HG03575 (cell line): ENCODE data around the gene NCSTN.

Source experiments
- ATAC-seq: cut with Tn5 transposase; IDR thresholded peaks from one replicate; pipeline ENCODE4 v1.9.1; 2021; ENCODE audit not compliant: unreplicated experiment, insufficient number of reproducible peaks, low FRiP score; ENCODE audit errors: extremely low read depth

Gene NCSTN

DNA sequence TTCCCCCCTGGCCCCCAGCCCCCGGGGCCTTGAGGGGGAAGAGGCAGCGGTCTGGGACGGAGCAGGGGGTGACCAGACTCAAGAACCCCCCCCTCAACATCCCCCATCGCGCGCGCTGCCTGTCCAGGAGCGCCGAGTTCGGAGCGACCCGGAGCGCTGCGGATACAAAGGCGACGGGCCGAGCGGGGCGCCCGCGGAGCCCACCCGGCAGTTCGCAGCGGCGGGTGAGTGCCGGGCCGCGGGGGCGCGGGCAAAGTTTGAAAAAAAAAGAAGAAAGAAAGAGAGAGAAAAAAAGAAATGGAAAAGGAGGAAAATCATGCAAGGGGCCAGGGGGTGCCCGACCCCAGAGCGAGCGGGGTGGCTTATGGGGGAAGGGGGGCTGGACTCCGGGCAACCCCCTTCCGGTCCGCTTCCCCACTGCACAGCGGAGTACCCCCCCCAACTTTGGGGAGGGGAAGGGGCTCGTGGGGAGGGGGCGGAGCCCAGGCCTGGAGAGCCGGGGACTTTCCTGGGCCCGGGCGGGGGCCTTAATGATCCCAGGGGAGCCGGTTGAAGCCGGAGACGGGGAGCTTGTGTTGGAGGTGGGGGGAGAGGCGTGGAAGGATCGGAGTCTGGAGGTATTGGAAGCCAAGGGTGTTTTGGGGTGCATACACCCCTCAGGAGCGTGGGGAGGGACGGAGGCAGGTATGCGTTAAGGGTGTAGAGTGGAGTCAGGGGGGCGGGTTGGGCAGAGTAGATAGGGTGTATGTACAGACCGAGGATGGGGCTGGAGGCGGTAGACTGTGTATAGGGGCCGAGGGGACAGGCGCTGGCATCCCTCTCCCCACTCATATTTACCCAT is 57.7 kb downstream of the NCSTN start:
- no peak for ATAC-seq

DNA sequence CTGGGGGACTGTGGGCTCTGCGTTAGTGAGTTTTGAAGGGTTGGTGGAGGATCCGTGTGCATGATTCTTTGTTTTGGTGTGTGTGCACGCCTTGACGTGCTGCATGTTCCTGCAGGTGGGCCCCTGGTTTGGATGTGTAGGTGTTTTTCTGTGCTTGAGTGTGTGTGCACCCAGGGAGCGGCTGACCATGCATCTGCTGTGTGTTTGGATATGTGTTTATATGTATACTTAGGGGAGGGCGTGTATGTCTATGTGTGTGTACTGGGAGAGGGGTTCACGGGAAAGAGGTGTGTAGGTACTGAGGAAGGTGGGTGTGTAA is 58.3 kb downstream of the NCSTN start:
- ATAC-seq = no peak

DNA sequence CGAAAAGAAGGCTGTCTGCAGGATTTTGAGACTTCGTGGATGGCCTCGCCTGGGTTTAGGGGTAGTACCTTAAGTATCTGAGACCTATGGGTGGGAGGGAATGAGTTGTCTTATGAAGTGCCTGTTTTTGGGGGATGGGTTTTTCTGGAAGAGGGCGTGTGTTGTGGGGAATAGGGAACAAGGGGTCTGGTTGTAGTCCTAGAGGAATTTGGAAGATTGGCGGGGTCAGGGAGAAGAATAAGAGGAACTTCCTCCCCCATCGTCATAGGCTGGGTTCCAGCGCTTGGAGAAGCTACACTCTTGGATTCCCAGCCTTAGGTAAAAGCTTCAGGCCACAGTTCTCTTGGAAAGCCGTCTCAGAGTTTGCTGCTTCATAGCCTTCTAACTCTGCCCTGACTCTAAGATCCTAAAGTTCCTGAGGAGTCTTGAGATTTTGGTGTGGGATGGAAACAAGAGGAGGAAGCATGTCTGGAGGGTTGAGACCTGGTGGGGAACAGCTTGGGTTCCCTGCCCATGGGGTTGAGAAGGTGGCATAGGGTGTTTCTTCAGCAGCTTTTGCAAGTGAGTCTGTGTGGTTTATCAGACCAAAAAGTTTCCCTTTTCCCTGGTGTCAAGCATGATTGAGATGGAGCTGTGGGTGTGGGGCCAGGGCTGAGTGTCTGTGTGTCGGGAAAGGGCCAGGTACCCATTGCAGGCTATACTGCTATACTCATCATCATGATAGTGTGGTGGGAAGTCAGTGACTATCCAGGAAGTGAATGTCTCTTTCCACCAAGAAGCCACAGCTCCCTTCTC is 59.0 kb downstream of the NCSTN start:
- ATAC-seq = no peak

DNA sequence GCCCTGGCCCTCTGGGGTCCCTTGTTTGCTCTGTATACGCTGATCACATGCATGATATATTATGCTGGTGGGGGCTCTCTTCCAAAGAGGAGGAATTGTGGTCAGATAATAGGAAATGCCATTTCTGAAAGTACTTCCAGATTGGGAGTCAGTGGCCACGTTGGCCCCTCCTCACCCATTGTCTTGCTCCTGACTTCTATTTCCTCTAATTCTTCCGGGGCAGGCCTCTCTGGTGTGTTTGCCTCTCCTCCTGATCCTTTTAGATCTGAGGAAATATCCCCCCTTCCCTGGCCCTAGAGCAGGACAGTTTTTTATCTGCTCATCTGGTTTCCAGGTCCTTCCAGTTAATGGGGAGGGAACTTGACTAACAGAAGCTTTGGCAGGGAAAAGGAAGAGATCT is 60.1 kb downstream of the NCSTN start:
- no peak for ATAC-seq

DNA sequence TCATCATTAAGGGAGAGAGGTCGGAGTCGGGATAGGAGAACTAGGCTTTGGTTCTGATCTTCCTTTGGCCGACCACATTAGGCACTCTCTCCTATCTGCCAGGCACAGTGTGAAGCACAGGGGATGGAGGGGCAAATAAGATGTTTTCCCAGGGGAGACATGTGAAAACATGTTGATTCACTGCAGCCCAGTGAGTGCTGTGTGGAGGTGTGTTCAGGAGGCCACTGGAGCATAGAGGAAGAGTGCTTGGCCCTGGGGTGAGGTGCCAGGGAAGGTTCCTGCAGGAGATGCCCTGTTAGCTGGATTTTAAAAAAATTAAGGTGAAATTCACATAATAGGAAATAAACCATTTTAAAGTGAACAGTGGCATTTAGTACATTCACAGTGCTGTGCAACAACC is 60.9 kb downstream of the NCSTN start:
- ATAC-seq = no peak

DNA sequence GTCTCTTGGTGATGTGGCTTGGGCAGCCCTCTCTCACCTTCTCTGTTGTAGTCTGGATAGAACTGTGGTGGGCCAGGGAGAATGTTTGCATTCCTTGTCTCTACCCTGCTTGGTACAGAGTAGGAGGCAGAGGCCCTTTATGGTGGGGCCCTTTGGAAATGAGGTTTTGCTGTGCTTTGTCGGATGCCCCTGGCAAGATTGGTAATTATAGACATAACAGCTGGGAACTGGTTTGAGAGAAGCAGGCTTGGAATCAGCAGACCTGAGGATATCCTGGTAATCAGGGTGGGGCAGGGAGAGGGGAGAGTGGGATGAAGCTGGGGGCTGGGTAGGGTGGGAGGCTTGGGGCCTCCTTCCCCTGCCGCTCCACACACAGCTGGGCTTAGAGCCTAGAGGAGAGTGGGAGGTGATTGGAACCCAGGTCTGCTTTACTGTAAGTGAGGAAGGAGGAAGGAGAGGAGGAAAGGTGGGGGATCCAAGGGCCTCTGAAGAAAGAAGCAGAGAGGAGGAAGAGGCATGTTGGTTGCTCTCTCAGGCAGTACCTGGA is 62.2 kb downstream of the NCSTN start:
- ATAC-seq = no peak

DNA sequence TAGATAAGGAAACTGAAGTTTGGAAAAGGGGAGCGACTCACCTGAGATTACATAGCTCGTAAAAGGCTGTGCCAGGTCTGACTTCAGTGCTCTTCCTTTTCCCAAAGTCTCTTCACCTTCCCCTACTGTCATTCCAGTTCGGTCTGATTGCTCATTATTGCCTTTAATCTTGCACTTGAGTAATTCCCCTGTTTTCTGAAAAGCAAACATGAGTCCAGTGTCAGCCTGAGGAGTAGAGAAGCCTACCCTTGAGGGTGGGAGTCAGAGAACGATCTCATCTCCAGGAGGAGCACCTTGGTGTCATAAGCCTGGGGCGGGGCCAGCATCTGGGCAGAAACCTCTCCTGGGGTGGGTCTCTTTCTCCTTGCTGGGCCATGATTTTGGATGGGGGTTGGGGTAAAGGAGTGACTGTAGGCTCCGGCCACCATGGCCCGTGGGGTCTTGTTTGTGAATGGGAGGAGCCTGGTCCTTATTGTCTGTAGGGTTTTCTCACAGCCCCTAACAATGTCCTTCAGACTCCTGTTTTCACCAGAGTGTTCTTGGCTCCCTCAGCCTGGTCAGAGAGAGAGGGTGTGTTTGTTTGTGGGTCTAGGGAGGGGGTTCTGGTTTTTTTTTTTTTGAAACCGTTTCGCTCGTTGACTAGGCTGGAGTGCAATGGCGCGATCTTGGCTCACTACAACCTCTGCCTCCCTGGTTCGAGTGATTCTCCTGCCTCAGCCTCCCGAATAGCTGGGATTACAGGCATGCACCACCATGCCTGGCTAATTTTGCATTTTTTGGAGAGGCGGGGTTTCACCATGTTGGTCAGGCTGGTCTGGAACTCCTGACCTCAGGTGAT is 63.2 kb downstream of the NCSTN start:
- ATAC-seq = no peak

DNA sequence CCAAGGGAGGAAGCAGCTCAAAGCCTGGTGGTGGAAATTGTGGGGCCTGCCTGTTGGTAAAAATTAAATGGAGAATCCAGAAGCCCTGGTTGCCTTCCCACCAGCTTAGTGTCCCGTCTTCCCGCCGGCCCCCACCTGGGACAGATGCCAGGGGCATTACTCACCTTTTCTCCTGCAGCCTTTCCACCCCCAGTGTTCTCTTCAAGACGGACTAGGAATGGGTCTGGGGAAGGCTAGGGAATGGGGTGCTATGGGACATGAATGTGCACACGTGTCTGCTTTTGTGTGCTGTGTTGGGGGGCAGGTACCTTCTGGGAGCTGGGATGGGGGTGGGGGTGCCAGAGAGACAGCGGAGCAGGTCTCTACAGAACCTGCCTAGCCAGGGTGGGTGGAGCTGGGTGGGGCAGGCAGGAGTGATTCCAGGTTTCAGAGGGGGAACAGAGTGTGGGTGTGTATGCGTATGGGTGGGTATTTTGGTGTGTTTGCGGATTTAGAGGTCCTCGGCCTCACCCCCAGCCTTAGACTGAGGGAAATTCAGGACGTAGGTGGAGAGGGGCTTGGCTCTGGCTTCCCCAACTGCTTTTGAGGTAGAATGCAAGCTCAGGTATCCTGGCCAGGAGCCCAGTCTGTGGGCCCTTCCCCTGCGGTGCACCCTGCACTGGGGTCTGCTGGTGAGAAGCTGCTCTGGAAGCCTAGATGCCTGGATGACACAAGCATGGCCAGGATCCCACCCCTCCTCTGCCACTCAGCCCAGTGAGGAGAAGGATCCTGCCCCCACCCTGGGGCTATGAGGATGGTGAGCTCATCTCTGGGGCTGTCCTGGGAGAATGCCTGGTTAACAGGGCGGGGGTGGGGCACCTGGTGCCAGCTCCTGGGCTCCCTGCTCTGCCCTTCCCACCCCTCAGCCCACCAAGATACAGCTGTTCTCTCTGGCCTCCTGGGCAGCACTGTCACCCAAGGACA is 64.9 kb downstream of the NCSTN start:
- no peak for ATAC-seq
